CD4-positive, alpha-beta T cell treated with Interferon alpha-2 for 1 hour (primary cell): ENCODE measurements around the gene YPEL1.
A peak's percentile ranks its signal among the peaks of the same experiment; 100 is the strongest.
"Not testable (repeated sequence)": the region's sequence is repeated elsewhere in the genome, so short reads cannot be mapped to it uniquely, and the experiment has no call there.

Source experiments
- DNase-seq, 2 donors: peaks; one replicate each; pipeline ENCODE4 v3.0.0-alpha.2; 2020 to 2022

The YPEL1 gene

DNA sequence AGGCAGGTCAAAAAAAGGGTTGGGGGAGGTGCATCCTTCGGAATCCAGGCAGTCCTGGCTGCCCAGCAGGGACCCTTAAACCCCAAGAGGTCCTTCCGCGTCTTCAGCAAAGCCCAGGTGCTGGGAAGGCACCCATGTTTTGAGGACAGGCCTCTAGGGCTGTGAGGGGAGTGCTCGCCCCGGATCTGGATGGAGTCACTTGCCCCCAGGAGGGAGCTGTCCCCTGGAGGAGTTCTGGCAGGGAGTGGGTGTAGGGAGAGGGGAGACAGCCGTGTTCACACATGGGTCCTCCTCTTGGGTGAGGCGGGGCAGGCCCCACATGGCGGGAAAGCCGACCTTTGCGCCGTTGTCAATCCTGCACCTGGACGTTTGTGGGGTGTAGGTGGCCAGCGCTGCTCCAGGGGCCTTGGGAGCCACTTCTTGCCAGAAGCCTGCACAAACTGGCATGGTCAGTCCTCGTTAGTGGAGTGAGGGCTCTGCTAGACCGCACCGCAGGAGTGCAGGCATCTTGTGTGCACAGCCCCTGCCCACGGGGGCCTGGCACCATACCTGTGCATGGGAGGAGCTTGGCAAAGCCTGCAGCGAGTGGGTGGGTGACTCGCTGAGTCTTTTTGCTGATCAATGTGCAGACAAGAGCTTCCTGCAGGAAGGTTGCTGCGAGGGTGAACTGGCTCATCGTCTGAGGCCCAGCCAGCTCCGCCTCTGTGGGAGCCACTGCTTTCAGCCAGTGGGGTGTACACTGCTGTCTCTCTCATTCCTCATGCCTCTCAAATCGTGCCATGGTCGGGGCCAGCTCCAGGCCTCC lies 53.8 kb downstream of the YPEL1 start:
- DNase-seq, result no peak

DNA sequence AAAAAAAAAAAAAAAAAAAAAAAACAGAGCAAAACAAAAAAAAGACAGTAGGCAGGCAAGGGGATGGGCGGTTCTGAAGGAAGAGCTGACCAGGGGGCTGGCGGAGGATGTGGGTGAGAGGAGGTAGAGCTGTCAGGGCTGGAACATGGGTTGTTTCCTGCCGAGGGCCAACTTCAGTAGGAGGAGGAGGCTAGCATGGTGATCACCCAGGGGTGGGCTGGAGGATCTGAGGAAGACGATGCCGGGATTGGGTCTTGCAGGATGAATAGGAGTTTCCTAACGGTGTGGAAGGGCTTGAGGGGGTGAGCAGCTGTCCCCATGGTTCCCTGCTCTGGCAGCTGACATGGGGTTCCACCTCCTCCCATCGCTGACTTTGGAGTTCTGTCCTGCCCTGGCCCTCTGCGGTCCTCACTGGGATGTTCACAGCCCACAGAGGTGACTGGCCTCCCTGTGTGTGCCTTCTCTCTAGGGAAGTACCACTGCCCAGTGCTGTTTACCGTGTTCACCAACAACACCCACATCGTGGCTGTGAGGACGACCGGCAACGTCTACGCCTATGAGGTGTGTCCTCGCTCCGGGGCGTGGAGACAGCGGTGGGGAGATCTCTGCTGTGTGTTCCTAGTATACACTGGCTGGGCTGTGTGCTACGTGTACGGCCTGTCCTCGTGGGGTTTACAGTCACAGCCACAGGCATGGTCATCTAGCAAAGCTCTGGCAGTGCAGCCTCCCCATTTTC lies 54.6 kb downstream of the YPEL1 start:
- DNase-seq, result no peak

DNA sequence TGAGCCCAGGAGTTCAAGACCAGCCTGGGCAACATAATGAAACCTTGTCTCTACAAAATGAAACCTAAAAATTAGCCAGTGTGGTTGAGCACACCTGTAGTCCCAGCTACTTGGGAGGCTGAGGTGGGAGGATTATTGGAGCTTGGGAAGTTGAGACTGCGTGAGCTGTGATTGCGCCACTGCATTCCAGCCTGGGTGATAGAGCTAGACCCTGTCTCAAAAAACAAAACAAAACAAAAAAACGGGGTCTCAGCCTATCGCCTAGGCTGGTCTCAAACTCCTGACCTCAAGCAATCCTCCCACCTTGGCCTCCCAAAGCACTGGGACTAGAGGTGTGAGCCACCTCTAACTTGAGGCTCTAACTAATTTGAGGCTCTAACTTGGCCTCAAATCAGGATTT lies 56.2 kb downstream of the YPEL1 start:
- no peak for DNase-seq

DNA sequence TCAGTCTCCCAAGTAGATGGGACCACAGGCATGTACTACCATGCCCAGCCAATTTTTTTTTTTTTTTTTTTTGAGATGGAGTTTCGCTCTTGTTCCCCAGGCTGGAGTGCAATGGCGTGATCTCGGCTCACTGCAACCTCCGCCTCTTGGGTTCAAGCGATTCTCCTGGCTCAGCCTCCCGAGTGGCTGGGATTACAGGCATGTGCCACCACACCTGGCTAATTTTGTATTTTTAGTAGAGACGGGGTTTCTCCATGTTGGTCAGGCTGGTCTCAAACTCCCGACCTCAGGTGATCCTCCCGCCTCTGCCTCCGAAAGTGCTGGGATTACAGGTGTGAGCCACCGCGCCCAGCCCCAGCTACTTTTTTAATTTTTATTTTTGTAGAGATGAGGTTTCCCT lies 56.8 kb downstream of the YPEL1 start:
- not testable (repeated sequence) for DNase-seq

DNA sequence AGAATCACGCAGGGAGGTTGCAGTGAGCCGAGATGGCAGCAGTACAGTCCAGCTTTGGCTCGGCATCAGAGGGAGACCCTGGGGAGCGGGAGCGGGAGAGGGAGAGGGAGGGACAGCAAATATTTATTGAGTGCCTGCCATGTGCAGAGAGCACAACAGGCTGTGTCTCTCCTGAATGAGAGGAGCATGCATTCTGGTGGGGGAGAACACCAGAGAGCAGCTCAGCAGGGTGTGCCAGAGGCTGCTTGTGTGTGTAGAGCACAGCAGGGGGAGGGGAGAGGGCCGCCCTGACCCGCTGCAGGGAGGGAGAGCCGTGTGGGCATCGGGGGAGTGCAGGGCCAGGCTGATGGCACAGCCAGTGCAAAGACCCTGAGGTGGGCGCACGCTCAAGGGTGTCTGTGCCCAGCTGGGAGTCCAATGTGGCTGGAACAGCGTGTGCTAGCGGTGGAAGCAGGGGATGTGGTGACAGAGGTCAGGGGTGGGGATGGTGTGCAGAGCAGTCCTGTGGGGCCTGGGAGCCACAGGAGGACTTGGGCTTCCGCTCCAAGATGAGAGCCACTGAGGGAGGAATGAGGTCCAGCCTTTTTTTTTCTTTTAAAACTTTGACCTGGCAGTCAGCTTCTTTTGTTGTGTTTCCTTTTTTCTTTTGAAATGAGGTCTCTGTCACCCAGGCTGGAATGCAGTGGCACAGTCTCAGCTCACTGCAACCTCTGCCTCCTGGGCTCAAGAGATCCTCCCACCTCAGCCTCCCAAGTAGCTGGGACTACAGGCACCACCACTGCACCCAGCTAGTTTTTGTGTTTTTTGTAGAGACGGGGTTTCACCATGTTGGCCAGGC lies 57.8 kb downstream of the YPEL1 start:
- DNase-seq, result no peak

DNA sequence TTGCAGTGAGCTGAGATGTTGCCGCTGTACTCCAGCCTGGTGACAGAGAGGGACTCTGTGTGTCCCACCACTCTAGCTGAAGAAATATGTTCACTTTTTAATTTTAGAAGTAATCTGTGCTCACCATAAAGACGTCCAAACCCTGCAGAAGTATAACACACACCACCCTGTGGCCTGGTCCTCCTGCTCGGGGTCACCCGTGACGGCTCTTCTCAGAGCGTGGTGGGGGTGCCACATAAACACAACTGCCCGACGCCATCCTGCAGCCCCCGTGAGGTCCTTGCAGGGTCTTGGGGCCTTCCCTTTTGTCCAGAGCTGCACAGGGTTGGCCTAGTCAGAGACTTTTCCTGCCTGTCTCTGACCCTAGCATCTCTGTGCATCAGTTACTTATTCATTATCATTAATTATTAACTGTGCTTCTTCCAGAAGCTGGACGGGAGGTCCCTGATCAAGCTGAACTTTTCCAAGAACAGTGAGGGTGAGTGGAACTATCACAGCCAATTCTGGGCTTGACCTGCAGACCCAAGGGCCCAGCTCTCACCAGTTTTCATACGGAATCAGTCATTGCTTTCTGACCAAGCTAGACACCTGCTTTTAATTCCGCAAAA lies 60.9 kb downstream of the YPEL1 start:
- DNase-seq, result no peak

DNA sequence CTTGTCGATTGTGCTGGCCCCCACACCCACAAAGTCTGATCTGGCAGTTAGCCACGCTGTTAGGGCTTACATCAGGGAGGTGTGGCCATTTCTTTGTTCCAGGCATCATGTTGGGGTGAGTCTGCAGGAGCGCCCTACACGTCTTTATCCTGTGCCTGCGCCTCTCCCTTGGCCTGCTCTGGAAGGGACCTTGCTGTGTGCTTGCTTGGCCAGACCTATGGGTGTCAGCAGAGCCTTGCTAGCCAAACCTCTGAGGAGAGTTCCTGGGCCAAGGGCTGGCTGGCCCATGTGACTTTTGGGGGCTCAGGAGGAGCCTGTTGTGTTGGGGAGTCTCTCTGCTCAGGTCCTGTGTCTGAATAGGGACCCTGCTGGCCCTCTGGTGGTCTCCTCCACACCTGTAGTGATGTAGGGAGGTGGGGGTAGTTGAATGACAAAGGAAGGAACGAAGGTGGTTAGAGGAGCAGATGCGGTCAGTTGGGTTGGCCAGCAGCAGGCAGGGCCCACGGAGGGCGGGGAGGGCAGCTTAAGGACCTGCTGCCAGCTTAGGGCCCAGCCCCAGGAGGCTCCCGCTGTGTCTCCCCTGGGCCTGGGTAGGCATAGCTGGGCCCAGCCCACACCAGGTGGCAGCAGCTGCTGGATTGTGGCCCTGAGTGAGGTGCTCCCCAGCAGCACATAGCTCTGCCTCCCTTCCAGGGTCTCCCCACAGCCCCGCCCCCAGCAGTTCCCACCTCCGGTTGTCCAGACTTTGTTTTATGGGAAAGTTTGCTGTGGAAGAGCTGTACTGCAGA lies 61.9 kb downstream of the YPEL1 start:
- DNase-seq, result no peak

DNA sequence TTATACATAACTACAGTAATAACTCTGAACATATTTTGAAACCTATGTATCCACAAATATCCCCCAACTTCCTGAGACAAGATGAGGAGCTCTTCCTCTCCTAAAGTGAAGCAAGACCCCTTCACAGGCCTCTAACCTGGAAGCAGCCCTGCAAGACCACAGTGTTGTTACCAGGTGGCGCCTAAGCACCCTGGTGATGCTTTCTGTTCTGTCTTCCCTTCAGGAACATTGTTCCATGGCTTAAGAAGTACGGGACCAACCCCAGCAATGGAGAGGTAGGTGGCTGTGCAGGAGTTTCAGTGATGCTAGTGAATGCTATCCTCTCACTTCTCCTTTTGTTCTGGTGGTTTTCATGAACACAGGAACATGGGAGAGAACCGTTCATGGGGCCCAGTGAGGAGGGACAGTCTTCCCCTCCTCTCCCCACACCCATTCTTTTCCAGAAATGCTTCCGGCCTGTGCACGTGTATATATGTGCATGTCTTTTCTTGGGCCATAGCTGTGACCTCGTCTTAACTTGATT lies 63.4 kb downstream of the YPEL1 start:
- no peak for DNase-seq

DNA sequence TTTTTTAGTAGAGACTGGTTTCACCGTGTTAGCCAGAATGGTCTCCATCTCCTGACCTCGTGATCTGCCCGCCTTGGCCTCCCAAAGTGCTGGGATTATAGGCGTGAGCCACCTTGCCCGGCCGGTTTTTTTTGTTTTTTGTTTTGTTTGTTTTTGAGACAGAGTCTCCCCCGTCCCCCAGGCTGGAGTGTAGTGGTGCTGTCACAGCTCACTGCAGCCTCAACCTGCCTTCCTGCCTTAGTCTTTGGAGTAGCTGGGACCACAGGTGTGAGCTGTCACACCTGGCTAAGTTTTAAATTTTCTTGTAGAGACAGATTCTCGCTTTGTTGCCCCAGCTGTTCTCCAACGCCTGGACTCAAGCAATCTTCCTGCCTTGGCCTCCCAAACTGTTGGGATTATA lies 66.6 kb downstream of the YPEL1 start:
- DNase-seq, result no peak

DNA sequence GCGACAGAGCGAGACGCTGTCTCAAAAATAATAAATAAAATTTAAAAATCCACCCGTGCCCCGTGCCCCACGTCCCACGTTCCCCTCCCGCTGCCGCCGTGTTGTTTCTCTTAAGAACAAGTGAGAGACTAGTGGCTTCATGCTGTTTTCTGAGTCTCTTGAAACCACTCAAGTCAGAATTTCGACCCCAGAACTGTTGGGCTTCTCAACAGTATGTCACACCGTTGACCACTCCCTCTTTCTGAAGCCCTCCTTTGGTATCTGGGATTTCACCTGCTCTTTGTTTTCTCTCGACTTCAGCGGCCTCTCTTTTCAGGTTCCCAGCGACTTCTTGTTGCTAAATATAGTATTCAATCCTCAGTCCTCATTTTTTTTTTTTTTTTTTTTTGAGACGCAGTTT lies 68.8 kb downstream of the YPEL1 start:
- DNase-seq, result no peak

DNA sequence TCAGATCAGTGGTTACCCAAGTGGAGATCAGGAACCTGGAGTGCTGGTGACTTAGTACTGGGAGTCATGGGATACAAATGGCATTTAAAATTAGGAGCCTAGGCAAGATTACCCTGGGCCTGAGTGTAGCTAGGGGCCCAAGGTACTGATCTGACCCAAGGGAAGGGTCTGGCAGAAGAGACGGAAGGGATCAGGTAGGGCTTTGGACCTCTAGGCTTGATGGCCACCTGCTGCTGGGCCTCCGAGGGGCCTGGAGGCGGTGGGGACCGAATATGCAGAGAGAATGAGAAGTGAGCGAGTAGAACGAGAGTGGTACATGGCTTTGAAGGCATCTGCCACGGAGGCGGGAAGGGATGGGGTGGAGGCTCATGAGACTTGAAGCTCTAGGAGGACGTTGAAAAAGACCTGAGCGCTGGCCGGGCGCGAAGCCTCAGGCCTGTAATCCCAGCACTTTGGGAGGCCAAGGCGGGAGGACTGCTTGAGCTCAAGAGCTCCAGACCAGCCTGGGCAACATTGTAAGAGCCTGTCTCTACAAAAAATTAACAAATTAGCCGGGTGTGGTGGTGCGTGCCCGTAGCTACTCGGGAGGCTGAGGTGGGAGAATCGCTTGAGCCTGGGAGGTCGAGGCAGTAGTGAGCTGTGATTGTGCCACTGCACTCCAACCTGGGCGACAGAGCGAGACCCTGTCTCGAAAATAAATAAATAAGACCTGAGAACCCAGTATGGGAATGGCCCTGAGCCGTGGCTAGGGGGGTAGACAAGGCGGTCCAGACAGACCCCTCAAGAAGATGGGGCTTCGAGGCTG lies 70.3 kb downstream of the YPEL1 start:
- DNase-seq, result no peak

DNA sequence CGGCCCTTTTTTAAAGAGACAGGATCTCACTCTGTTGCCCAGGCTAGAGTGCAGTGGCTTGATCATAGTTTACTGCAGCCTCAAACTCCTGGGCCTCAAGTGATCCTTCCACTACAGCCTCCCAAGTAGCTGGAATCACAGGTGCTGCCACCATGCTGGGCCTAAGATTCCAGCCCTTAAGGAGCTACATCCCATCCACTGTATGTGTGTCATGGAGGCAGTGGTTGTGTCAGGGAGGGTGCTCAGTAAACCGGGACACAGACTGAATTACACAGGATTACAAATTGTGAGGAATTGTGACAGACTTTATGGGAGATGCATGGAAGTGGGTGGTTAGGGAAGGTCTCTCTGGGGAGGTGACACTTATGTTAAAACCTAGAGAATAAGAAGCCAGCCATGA lies 71.9 kb downstream of the YPEL1 start:
- no peak for DNase-seq

DNA sequence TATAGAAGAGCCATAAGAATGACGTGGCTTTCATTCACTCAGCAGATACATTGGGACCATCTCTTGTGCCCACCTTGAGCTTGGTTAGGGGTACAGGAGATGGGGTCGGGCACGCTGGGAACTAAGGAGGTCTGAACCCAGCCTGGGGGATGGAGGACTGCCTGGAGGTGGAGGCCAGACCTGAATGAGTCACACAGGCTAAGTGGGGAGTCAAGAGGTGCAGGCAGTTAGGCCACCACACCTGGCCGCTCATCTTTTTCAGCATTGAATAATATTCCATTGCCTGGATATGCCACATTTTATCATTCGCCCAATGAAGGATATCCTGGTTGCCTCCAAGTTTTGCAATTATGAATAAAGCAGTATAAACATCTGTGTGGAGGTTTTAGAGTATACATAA lies 73.6 kb downstream of the YPEL1 start:
- DNase-seq, result no peak

DNA sequence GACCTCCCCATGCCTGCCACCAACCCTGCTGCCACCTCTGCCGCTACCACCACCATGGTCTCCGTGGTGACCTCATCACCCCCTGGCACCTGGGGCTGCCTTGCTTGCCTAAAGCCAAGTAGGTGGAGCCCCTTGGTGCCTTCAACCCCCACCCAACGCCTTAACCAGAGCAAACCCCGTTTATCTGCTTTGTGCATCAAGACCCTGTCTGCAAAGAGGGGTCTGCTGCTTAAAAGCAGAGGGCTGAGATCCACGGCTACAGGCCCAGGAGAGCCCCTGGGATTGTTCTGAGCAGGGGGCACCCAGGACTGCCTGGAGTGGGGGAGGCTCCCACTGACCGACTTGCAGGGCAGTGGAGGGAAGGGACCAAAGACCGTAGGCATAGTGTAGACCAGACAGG lies 74.7 kb downstream of the YPEL1 start:
- DNase-seq, result no peak

DNA sequence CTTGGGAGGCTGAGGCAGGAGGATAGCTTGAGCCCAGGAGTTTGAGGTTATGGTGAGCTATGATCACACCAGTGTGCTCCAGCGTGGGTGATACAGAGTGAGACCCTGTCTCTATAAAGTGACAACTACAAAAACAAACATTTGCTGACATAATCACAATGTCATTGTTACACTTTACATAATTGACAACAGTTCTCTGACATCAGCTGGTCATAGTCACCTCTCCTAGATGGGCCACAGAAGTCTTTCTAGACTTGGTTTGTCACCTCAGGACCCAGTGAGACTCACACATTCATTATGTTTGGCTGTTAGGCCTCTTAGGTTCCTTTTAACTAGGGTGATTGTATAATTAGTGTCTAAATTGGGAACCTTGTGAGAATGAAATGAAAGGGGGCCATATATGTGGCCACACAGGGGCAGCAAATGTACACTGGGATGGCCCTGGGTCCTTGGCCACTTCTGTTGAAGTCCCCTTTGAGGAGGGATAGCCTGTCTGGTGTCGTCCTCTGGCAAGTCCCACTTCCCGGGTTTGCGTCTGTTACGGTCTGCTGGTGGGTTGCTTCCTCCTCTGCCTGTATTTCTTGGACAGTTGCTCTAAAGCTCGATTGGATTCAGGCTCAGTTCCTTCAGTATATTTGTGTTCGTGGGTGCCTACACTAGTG lies 75.6 kb downstream of the YPEL1 start:
- DNase-seq, result no peak

DNA sequence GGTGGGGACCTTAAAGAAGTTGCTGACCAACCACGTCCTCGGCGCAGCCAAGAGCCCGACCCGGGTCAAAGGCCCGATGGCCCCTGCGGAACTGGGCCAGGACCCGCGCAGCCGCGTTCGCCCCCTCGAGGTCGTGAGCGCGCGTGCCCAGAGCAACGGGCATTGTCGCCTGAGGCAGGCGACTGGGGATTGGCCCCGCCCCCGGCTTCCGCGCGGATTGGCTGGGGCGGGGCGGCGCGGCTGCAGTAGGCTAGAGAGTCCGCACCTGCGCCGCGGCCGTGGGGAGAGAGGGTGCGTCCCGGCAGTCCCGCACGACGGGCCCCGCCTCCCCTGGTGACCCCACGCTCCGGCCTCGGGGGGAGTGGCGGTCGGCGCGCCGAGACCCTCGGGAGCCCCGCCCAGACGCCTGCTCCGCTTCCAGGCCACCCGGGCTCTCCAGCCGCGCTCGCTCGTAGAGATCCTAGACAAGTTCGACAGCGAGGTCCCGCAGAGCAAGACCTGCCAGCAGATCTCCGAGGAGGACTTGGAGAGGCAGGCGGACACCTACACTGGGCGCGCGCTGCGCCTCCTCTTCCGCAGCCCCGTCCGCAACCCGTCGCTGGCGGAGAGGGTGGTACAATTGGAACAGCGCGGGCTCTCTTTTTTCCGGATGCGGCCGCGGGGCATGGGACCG lies 78.1 kb downstream of the YPEL1 start:
- DNase-seq, result peak; percentile 76 to 85

DNA sequence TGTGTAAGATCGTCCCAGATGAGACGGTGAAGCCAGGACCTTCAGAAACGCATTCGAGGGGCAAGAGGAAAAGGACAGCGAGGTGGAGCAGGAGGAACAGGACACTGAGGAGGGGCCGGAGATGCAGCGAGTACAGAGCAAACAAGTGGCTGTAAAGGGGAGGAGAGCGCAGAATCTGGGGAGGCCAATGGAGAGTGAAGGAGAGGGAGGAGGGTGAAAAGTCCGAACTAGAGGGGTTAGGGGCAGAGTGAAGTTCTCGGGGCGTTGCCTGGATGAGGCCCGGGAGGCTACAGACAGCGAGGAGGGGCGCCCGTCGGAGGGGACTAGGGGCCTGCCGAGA lies 78.6 kb downstream of the YPEL1 start:
- no peak for DNase-seq

DNA sequence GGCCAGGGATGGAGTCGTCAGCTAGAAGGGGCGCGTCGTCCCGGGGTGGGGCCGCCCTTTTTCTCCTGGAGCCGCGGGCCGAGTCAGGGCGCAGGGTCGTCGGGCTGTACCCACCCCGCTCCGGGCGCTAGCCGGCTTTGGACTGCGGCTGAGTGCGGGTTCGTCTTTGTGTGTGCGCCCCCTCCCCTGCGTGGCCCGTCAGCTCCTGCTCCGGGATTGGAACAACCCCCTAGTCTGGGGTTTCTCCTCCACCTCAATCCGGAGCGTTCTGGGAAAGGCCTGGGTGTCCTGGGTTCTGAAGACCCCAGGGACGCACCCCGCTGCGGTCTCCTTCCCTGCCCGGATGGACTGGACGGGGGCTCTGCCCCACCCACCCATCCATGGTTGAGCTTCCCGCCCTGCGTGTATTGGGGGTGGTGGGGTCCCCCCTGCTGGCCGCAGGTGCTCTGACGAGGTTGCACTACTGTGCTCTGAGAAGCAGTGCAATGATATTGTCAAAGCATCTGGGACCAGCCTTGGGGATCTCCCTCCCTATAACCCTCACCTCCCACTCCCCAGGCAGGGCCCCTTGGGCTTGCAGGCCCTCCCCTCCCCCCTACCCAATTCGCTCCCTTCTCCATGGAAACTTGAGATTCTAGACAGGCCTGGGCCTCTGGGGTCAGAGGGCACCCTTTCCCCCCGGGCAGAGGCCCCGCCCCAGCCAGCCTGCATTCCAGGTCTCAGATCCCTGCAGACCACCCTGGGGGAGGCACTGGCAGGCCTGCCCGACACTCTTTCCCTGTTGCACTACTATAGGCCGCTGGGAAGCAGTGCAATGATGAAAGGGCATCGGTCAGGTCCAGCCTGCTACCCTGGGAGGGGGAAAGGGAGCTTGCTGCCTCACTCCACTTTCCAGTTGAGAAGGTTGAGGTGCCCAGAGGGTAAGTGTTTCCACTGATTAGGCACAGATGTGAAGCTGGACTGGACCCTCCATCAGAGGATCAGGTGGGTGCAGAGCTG lies 82.7 kb downstream of the YPEL1 start:
- no peak for DNase-seq

DNA sequence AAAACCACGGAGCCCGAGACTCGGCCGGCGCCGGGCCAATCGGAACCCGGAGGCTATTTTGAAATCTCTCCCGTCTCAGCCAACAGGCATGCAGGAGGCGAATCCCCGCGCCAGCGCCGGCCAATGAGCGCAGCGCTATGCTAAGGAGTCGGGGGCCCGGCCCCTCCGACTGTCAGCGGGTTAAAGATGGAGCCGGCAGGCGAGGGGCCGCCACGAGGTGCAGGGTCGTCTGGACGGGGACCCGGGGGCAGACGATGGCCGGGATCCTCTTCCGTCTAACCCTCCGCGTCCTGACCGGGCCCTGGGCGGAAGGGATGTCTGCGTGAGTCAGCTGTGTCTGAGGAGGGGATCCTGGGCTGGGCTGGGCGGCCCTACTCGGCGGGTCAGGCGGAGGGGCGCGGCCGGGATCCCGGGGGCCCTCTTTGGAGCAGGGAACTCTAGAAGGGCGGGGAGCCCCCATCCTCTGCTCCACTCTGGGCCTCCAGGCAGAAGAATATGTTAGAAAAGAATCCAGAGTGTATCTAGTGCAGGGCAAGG lies 83.5 kb downstream of the YPEL1 start:
- DNase-seq, result peak; percentile 77 to 81
